Activated CD8-positive, alpha-beta T cell treated with anti-CD3 and anti-CD28 coated beads, Interleukin-2, amount 10 ng/mL, durations not matched to agents 7 days and 5 days (primary cell): Measurements from ENCODE around the gene ATP2B3. TPM values are rescaled to one million over a fixed set of nuclear protein-coding genes. Genes with fewer than 3 reads are reported as not detected.
A peak's percentile ranks its signal among the peaks of the same experiment; 100 is the strongest.
"Not testable (repeated sequence)": the region's sequence is repeated elsewhere in the genome, so short reads cannot be mapped to it uniquely, and the experiment has no call there.

Source experiments
- ATAC-seq: fragments of 150-1000 bp; cut with Tn5 transposase; one replicate; pipeline ENCODE4 v1.10.0; 2021; ENCODE audit warnings: moderate library complexity
- CTCF ChIA-PET: fragments of 350-600 bp; sonication (Branson Sonifier 250); formaldehyde crosslinking; loops from one replicate; lab custom pipeline; 2021; ENCODE audit warnings: antibody characterized with exemption; lab: Charles Lee
- POLR2A ChIA-PET: fragments of 350-600 bp; sonication (Branson Sonifier 250); formaldehyde crosslinking; loops from one replicate; lab custom pipeline; 2021; ENCODE audit warnings: antibody characterized with exemption; lab: Charles Lee
- DNase-seq: peaks from one replicate; pipeline ENCODE4 v3.0.0-alpha.2; 2020
- H3K27ac Mint-ChIP-seq: one replicate; pipeline ENCODE4 v1.8.0; 2021; ENCODE audit warnings: mild to moderate bottlenecking, mixed read lengths
- H3K27me3 Mint-ChIP-seq: one replicate; pipeline ENCODE4 v1.8.0; 2021; ENCODE audit warnings: low read depth, mixed read lengths
- H3K36me3 Mint-ChIP-seq: one replicate; pipeline ENCODE4 v1.8.0; 2021; ENCODE audit warnings: low read depth, mixed read lengths
- H3K4me1 Mint-ChIP-seq: one replicate; pipeline ENCODE4 v1.8.0; 2021; ENCODE audit warnings: low read depth, mixed read lengths
- H3K4me3 Mint-ChIP-seq: one replicate; pipeline ENCODE4 v1.8.0; 2021; ENCODE audit warnings: mild to moderate bottlenecking, mixed read lengths
- H3K9me3 Mint-ChIP-seq: one replicate; pipeline ENCODE4 v1.8.0; 2022; ENCODE audit warnings: mixed read lengths; ENCODE audit not compliant: insufficient read depth
- total RNA-seq, 2 experiments: library from RNA; stranded (reverse); gene quantifications; one replicate each; pipeline ENCODE4 v1.2.3, GENCODE V29; 2021

The ATP2B3 gene
- total RNA-seq, 2 experiments from 2014 or later = not detected

GRCh38 chrX:153603131-153603656 is 85.8 kb downstream of the ATP2B3 start:
- H3K4me1 Mint-ChIP-seq = peaks cover 14% of the 10 kb centered on the region
- H3K4me3 Mint-ChIP-seq = no peak overlapping the region
- H3K27me3 Mint-ChIP-seq = peaks cover 2% of the 10 kb centered on the region
- DNase-seq (no peak), ATAC-seq (no peak)
- H3K36me3 Mint-ChIP-seq = no peaks in the 10 kb centered on the region
- H3K9me3 Mint-ChIP-seq = no peaks in the 10 kb centered on the region
- ChIA-PET POLR2A (no interaction called here), CTCF (interaction anchor here (1.6 kb wide), 1 partner anchor 65 kb away, joined by 4 read pairs; no protein-coding TSS in a partner anchor)
- no peak overlapping the region for H3K27ac Mint-ChIP-seq

GRCh38 chrX:153604666-153605380 is 87.4 kb downstream of the ATP2B3 start:
- H3K27ac Mint-ChIP-seq, ATAC-seq, H3K36me3 Mint-ChIP-seq, H3K27me3 Mint-ChIP-seq, DNase-seq, H3K4me3 Mint-ChIP-seq, POLR2A ChIA-PET, H3K9me3 Mint-ChIP-seq: not testable (repeated sequence)
- CTCF ChIA-PET = interaction anchor here (0.8 to 2.1 kb wide), 5 partner anchors 38 to 85 kb away, joined by 3 to 6 read pairs (median 3); no protein-coding TSS in a partner anchor
- peaks cover 14% of the 10 kb centered on the region for H3K4me1 Mint-ChIP-seq

DNA sequence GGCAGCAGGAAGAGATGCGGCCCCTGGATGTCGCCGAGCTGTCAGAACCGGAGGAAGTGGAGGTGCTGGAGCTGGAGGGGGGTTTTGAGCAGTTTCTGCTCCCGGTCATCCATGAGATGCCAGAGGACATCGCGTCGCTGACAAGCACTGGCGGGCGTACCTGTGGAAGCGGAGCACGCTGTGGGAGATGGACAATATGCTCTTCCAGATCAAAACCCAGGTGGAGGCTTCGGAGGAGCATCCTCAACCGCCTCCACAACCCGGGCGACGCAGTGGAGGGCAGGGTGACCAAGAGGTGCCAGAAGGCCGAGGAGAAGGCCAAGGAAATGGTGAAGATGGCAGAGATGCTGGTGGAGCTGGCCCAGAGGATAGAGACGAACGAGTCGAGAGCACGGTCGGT is 89.1 kb downstream of the ATP2B3 start:
- Mint-ChIP-seq H3K4me1 (peaks cover 13% of the 10 kb centered on the region), H3K9me3 (no peaks in the 10 kb centered on the region), H3K27me3 (peaks cover 7% of the 10 kb centered on the region), H3K4me3 (no peak overlapping the region), H3K27ac (no peak overlapping the region), H3K36me3 (no peaks in the 10 kb centered on the region)
- DNase-seq = no peak
- CTCF ChIA-PET = interaction anchor here (1.0 to 2.1 kb wide), 6 partner anchors 40 to 67 kb away, joined by 3 to 6 read pairs (median 3); no protein-coding TSS in a partner anchor
- no peak for ATAC-seq
- POLR2A ChIA-PET = interaction anchor here (1.1 kb wide), 1 partner anchor 8 kb away, joined by 3 read pairs; no protein-coding TSS in a partner anchor

DNA sequence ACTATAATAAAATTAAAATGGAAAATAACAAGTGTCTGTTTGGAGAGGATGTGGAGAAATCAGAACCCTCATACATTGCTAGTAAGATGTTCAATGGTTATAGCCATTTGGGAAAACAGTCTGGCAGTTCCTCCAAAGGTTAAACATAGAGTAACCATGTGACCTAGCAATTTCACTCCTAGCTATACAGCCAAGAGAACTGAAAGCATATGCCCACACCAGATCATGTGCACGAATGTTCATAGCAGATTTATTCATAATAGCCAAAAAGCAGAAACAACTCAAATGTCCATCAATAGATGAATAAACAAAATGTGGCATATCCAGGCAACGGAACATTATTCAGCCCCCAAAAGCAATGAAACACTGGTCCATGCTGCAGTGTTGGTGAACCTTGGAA is 90.9 kb downstream of the ATP2B3 start:
- POLR2A ChIA-PET = interaction anchor here (0.9 kb wide), 1 partner anchor 36 kb away, joined by 3 read pairs; no protein-coding TSS in a partner anchor
- no peaks in the 10 kb centered on the region for H3K36me3 Mint-ChIP-seq
- H3K9me3 Mint-ChIP-seq = no peaks in the 10 kb centered on the region
- H3K4me3 Mint-ChIP-seq = no peak overlapping the region
- H3K27ac Mint-ChIP-seq = no peak overlapping the region
- H3K4me1 Mint-ChIP-seq = peaks cover 13% of the 10 kb centered on the region
- no peak for ATAC-seq
- CTCF ChIA-PET = no interaction called here
- H3K27me3 Mint-ChIP-seq = peaks cover 7% of the 10 kb centered on the region
- no peak for DNase-seq

DNA sequence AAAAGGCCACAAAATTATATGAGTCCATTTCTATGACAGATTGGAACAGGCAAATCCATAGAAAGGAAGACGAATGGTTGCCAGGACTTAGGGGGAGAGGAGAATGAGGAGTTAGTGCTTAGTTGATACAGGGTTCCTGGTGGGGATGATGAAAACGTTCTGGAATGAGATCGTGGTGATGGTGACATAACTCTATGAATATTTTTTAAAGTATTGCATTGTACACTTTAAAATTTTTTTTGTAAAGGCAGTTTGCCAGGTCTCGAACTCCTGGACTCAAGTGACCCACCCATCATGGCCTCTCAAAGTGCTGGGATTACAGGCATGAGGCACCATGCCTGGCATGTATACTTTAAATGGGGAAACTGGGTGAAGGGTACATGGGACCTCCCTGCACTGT is 91.4 kb downstream of the ATP2B3 start:
- ChIA-PET POLR2A (no interaction called here), CTCF (interaction anchor here (0.7 to 2.2 kb wide), 8 partner anchors 9 to 60 kb away, joined by 3 to 12 read pairs (median 4); partner anchors contain the start of genes CCNQ and DUSP9)
- Mint-ChIP-seq H3K36me3 (no peaks in the 10 kb centered on the region), H3K27me3 (peaks cover 7% of the 10 kb centered on the region), H3K4me3 (no peak overlapping the region), H3K4me1 (peaks cover 11% of the 10 kb centered on the region), H3K9me3 (no peaks in the 10 kb centered on the region), H3K27ac (no peak overlapping the region)
- no peak for ATAC-seq
- no peak for DNase-seq

- peaks cover 10% of the 10 kb centered on the region for H3K4me1 Mint-ChIP-seq
- H3K27ac Mint-ChIP-seq = no peak overlapping the region
- ATAC-seq (peak; percentile 97), DNase-seq (peak; percentile 76)
- POLR2A ChIA-PET = no interaction called here
- no peaks in the 10 kb centered on the region for H3K36me3 Mint-ChIP-seq
- no peaks in the 10 kb centered on the region for H3K9me3 Mint-ChIP-seq
- peaks cover 7% of the 10 kb centered on the region for H3K27me3 Mint-ChIP-seq
- H3K4me3 Mint-ChIP-seq = peak overlapping the region; percentile 51
- CTCF ChIA-PET = interaction anchor here (0.6 to 2.2 kb wide), 11 partner anchors 10 to 59 kb away, joined by 3 to 12 read pairs (median 4); partner anchors contain the start of genes CCNQ and DUSP9
Measured at GRCh38 chrX:153609917-153610835, 92.7 kb downstream of the ATP2B3 start.

- DNase-seq (no peak), ATAC-seq (no peak)
- Mint-ChIP-seq H3K4me1 (peaks cover 10% of the 10 kb centered on the region), H3K27me3 (peaks cover 7% of the 10 kb centered on the region), H3K36me3 (no peaks in the 10 kb centered on the region), H3K9me3 (no peaks in the 10 kb centered on the region), H3K27ac (no peak overlapping the region), H3K4me3 (peak overlapping the region; percentile 51)
- CTCF ChIA-PET = interaction anchor here (0.6 to 2.2 kb wide), 2 partner anchors 20 to 38 kb away, joined by 3 to 12 read pairs; partner anchors contain the start of gene DUSP9
- POLR2A ChIA-PET = no interaction called here
Measured at GRCh38 chrX:153610836-153611213, 93.4 kb downstream of the ATP2B3 start.

DNA sequence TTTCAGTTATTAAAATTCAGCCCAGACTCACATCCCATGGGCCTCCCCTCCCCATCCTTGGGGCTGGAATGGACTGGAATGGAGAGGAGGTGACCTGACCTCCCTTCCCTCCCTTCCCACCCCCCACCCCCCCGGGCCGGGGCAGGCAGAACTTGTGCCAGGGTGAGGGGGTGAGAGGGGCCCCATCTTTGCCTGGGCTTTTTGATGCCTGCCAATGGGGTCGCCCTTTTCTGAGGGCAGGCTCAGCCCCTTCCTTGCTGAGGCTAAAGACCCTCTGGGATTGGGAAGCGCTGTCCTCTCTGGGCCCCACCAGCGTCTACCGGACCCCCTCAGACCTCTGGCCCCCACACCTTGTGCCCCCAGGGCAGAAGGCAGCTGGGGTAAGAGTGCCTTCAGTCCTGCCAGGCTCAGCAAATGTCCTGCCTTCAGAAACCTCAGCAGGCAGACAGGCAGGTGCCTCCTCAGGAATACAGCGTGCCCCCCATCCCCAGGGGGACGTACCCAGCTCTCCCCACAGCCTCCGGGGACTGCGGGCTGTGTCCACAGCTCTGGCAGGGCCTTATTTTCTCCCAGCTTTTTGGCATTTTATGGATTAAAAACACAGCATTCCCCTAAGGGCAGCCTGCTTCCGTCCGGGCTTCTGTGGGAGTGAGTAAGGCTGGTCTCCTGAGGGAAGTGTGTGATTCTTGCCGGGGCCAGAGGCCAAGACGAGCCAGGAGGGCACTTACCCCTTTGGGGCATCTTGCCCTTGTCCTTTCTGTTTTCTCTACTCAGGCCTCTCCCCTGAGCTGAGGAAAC is 94.1 kb downstream of the ATP2B3 start:
- Mint-ChIP-seq H3K4me3 (no peak overlapping the region), H3K9me3 (no peaks in the 10 kb centered on the region), H3K27me3 (peaks cover 7% of the 10 kb centered on the region), H3K27ac (no peak overlapping the region), H3K4me1 (peaks cover 10% of the 10 kb centered on the region), H3K36me3 (no peaks in the 10 kb centered on the region)
- DNase-seq = no peak
- ChIA-PET POLR2A (interaction anchor here (0.6 kb wide), 1 partner anchor 92 kb away, joined by 3 read pairs; no protein-coding TSS in a partner anchor), CTCF (no interaction called here)
- ATAC-seq = no peak

DNA sequence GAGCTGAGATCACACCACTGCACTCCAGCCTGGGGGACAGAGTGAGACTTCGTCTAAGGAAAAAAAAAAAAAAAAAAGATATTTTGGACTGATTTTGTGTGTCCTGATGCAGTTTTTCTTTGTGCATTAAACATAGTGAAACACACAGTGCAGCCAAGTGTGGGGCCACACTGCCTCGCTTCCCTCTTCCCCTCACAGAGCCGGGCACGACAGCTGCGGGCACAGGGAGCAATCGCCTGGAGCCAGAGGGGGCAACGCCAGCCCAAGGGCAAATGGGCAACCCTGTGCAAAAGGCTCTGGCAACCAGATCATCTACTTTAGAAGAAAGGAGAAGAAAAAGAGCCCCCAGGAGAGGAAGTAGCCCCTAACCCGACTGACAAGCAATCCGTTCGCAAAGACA is 95.0 kb downstream of the ATP2B3 start:
- ATAC-seq = no peak
- no peak for DNase-seq
- Mint-ChIP-seq H3K36me3 (no peaks in the 10 kb centered on the region), H3K4me1 (peaks cover 10% of the 10 kb centered on the region), H3K27ac (no peak overlapping the region), H3K4me3 (no peak overlapping the region), H3K9me3 (no peaks in the 10 kb centered on the region), H3K27me3 (peaks cover 7% of the 10 kb centered on the region)
- ChIA-PET CTCF (no interaction called here), POLR2A (no interaction called here)

DNA sequence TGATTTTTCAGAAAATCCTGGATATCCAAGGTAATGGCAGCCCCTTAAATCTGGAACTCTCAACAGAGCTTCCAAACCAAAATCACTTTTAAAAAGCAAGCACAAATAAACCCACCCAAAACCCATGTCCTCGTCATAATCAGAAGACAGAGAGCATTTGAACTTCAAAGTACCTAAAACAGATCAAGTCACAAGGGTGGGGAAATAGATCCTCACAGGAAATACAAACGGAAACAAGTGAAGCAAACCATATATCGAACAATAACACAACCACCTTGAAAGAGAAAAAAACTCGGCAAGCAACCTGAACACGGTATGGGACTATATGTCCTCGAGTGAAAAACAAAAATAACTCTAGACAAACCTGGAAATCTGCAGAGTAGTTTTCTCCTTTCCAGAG is 97.4 kb downstream of the ATP2B3 start:
- POLR2A ChIA-PET = interaction anchor here (1.2 kb wide), 1 partner anchor 9 kb away, joined by 3 read pairs; no protein-coding TSS in a partner anchor
- H3K27me3 Mint-ChIP-seq = peaks cover 5% of the 10 kb centered on the region
- H3K4me3 Mint-ChIP-seq = no peak overlapping the region
- H3K36me3 Mint-ChIP-seq = no peaks in the 10 kb centered on the region
- ATAC-seq (no peak), DNase-seq (no peak)
- peaks cover 10% of the 10 kb centered on the region for H3K4me1 Mint-ChIP-seq
- no peaks in the 10 kb centered on the region for H3K9me3 Mint-ChIP-seq
- H3K27ac Mint-ChIP-seq = no peak overlapping the region
- CTCF ChIA-PET = interaction anchor here (0.7 to 1.7 kb wide), 4 partner anchors 8 to 47 kb away, joined by 3 to 4 read pairs (median 4); no protein-coding TSS in a partner anchor

GRCh38 chrX:153620576-153620975 is 103.1 kb downstream of the ATP2B3 start:
- no peaks in the 10 kb centered on the region for H3K9me3 Mint-ChIP-seq
- no peak overlapping the region for H3K27ac Mint-ChIP-seq
- POLR2A ChIA-PET = no interaction called here
- H3K4me1 Mint-ChIP-seq = no peaks in the 10 kb centered on the region
- no peak overlapping the region for H3K4me3 Mint-ChIP-seq
- ATAC-seq (no peak), DNase-seq (no peak)
- H3K27me3 Mint-ChIP-seq = peaks cover 5% of the 10 kb centered on the region
- no peaks in the 10 kb centered on the region for H3K36me3 Mint-ChIP-seq
- CTCF ChIA-PET = no interaction called here
